Endothelial cell of umbilical vein (primary cell): ENCODE results near the gene ZNF816. TPM values are rescaled to one million over a fixed set of nuclear protein-coding genes. Genes with fewer than 3 reads are reported as not detected.

Source experiments
- BruUV-seq: library from RNA; stranded (reverse); fragments of 400-500 nt; replicated peaks from 2 replicates; lab custom pipeline; 2021; lab: Mats Ljungman, UMichigan
- CTCF ChIA-PET: fragments of 300-600, 350-600 bp; sonication (Branson Sonifier 250); formaldehyde crosslinking; loops from one replicate; lab custom pipeline; 2021; ENCODE audit warnings: antibody characterized with exemption, inconsistent platforms; lab: Charles Lee
- POLR2A ChIA-PET: fragments of 300-600, 350-600 bp; sonication (Branson Sonifier 250); formaldehyde crosslinking; loops from one replicate; lab custom pipeline; 2021; ENCODE audit warnings: antibody characterized with exemption, inconsistent platforms; lab: Charles Lee
- DNase-seq: peaks from one replicate; pipeline ENCODE4 v3.0.0-alpha.2; 2011; ENCODE audit warnings: low read depth, low spot score
- FAIRE-seq: peaks from 2 replicates; lab custom pipeline; 2011; peaks lifted over from hg19 to GRCh38; lab: Jason Lieb, UNC
- H2AFZ ChIP-seq: 2 replicates; pipeline ENCODE4 v1.6.0; 2012; ENCODE audit warnings: low read depth, low read length, control low read depth, inconsistent platforms
- H3K27ac ChIP-seq: 2 replicates; pipeline ENCODE4 v1.5.1; 2011; ENCODE audit warnings: low read depth, mild to moderate bottlenecking, control low read depth, low read length, moderate library complexity; ENCODE audit not compliant: insufficient read depth
- H3K27me3 ChIP-seq, 2 experiments: 2 replicates each; pipeline versions ENCODE4 v1.6.0 to v1.6.1; 2011; ENCODE audit warnings: low read length in 2 of 2, mixed read lengths in 1 of 2; ENCODE audit not compliant: control insufficient read depth in 2 of 2, insufficient read depth in 2 of 2
- H3K36me3 ChIP-seq, 2 experiments: 2 replicates in 1 of 2; 3 replicates in 1 of 2; pipeline ENCODE4 v1.5.1; 2011; ENCODE audit warnings: low read length in 2 of 2, mild to moderate bottlenecking in 1 of 2, moderate library complexity in 1 of 2; ENCODE audit not compliant: control insufficient read depth in 2 of 2, insufficient read depth in 2 of 2; ENCODE audit errors: extremely low read depth in 1 of 2
- H3K4me1 ChIP-seq: 3 replicates; pipeline ENCODE4 v1.5.1; 2011; ENCODE audit warnings: mild to moderate bottlenecking, low read length; ENCODE audit not compliant: control insufficient read depth, insufficient read depth; ENCODE audit errors: extremely low read depth
- H3K4me2 ChIP-seq: 2 replicates; pipeline ENCODE4 v1.6.1; 2011; ENCODE audit warnings: low read length, control low read depth, mixed read lengths; ENCODE audit not compliant: insufficient read depth
- H3K4me3 ChIP-seq, 3 experiments: fragments of 200-600 bp in 1 of 3; sonication (generic), shearing (Covaris generic) in 1 of 3; replicated peaks in 1 of 3; 2 replicates each; pipeline ENCODE4 v1.5.1; 2011 to 2016; ENCODE audit warnings: control low read depth in 3 of 3, low read length in 3 of 3, mild to moderate bottlenecking in 2 of 3, inconsistent platforms in 1 of 3, low read depth in 1 of 3, moderate library complexity in 1 of 3; ENCODE audit not compliant: insufficient read depth in 1 of 3
- H3K79me2 ChIP-seq: 2 replicates; pipeline ENCODE4 v1.6.0; 2012; ENCODE audit warnings: low read length, inconsistent platforms; ENCODE audit not compliant: control insufficient read depth, insufficient read depth
- H3K9ac ChIP-seq: replicated peaks from 2 replicates; pipeline ENCODE3; 2011; ENCODE audit warnings: low read length, control low read depth; ENCODE audit not compliant: insufficient read depth; ENCODE audit errors: extremely low read depth
- H3K9me1 ChIP-seq: replicated peaks from 3 replicates; pipeline ENCODE4 v1.6.0; 2011; ENCODE audit warnings: mild to moderate bottlenecking, low read length; ENCODE audit not compliant: control insufficient read depth, insufficient read depth; ENCODE audit errors: extremely low read depth
- H3K9me3 ChIP-seq: replicated peaks from 2 replicates; pipeline ENCODE4 v1.5.1; 2012; ENCODE audit warnings: low read length, inconsistent platforms; ENCODE audit not compliant: control insufficient read depth, insufficient read depth
- H4K20me1 ChIP-seq: replicated peaks from 2 replicates; pipeline ENCODE3; 2011; ENCODE audit warnings: mild to moderate bottlenecking, low read length; ENCODE audit not compliant: control insufficient read depth, insufficient read depth; ENCODE audit errors: extremely low read depth
- EZH2 ChIP-seq: IDR thresholded peaks from 2 replicates; pipeline ENCODE4 v1.6.1; 2012; ENCODE audit warnings: borderline replicate concordance, low read depth, mild to moderate bottlenecking, moderate library complexity, low read length, inconsistent platforms; ENCODE audit not compliant: severe bottlenecking
- FOS ChIP-seq: IDR thresholded peaks from 2 replicates; pipeline ENCODE4 v1.6.1; 2011; ENCODE audit warnings: mild to moderate bottlenecking, low read length, moderate library complexity, borderline replicate concordance; ENCODE audit not compliant: insufficient read depth
- GATA2 ChIP-seq: IDR thresholded peaks from 2 replicates; pipeline ENCODE4 v1.7.0; 2011; ENCODE audit warnings: low read depth, mild to moderate bottlenecking, moderate library complexity, mixed read lengths, low read length; ENCODE audit not compliant: insufficient read length, insufficient read depth
- JUN ChIP-seq: IDR thresholded peaks from 2 replicates; pipeline ENCODE4 v1.6.1; 2011; ENCODE audit warnings: borderline replicate concordance, low read depth; ENCODE audit not compliant: insufficient read length, insufficient read depth
- MYC ChIP-seq: IDR thresholded peaks from one replicate; pipeline ENCODE4 v1.6.1; 2011; ENCODE audit warnings: mild to moderate bottlenecking, low read depth, low read length
- POLR2A ChIP-seq: IDR thresholded peaks from 2 replicates; pipeline ENCODE4 v1.6.1; 2012; ENCODE audit warnings: low read depth, mild to moderate bottlenecking, control low read depth, low read length
- POLR2AphosphoS5 ChIP-seq: IDR thresholded peaks from 2 replicates; pipeline ENCODE4 v1.6.1; 2012; ENCODE audit warnings: low read depth, mild to moderate bottlenecking, control low read depth, low read length, moderate library complexity; ENCODE audit not compliant: insufficient read depth
- dilution Hi-C: fragments of 300-500 bp; cut with MboI; formaldehyde crosslinking; loops from one replicate; pipeline ENCODE4 v1.15.0; 2019; ENCODE audit warnings: low sequenced_read_pairs; ENCODE audit not compliant: extremely low pct_ligation_motif_present
- intact Hi-C: fragments of 100-400 bp; cut with micrococcal nuclease; formaldehyde crosslinking; loops from one replicate; pipeline ENCODE4 v1.10.0; 2022
- polyA plus RNA-seq, 4 experiments: library from polyadenylated mRNA; depleted of rRNA in 3 of 4; stranded (reverse) in 3 of 4; unstranded in 1 of 4; fragments of >200 nt; gene quantifications; 2 replicates each; pipeline versions ENCODE4 v1.2.1 to v1.2.3, GENCODE V29; 2011 to 2012; ENCODE audit warnings: missing spikeins in 1 of 4
- total RNA-seq: library from RNA; stranded (reverse); gene quantifications from 2 replicates; pipeline ENCODE4 v1.2.3, GENCODE V29; 2021
- TF ChIP-seq, protein P1 (sequence below): IDR thresholded peaks from 2 replicates; pipeline ENCODE4 v1.6.1; 2011; ENCODE audit not compliant: insufficient read depth, insufficient read length
- TF ChIP-seq, protein P2 (sequence below), 2 donors: IDR thresholded peaks; 1 replicate in 1 of 2; 2 replicates in 1 of 2; pipeline ENCODE4 v1.5.1; 2011; ENCODE audit warnings: low read length in 2 of 2, mild to moderate bottlenecking in 2 of 2, moderate library complexity in 2 of 2, control low read depth in 1 of 2, inconsistent platforms in 1 of 2, low read depth in 1 of 2; ENCODE audit not compliant: insufficient read depth in 1 of 2; ENCODE audit errors: extremely low read depth in 1 of 2

ZNF816 gene
- total and polyA plus RNA-seq, 2 donors (not counting 3 experiments of a cell fraction or from before 2014, with no cell fraction given), result 1.8 to 4.9 TPM

DNA sequence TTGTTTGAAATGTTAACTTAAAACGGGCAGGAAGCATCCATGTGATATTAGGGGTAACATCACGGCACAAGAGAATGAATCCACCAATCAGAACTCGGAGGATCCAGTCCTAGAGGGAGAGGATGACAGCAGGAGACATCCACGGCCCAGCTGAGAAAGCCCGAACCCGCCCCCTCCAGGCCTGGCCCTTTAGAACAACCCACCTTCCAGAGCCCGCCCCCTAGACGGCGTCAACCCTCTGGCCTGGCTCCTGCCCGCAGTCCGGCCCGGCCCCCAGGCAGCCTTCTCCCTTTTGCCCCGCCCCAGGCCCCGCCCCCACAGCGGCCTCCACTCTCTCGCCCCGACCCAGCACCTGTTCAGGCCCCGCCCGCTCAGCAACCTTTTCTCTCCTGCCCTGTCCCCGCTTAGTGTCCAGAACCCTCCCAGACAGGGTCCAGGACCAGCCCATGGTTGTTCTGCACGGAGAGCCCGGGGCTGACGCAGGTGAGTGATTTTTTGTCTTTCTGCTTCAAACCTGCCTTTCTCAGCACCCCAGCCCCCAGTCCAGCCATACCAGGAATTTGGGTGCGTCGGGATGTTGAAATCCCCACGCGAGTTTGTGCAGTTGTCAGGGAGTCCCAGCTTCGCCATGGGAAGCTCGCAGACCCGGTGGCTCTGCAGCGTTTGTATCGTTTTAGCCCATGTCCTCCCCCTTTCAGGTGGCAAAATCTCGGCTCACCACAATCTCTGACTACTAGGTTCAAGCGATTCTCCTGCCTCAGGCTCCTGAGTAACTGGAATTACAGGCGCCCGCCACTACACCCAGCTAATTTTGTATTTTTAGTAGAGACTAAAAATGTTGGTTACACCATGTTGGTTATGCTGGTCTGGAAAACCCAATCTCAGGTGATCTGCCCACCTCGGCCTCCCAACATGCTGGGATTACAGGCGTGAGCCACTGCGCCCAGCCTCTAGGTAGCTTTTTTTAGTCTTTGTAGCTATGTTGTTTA lies 16.1 kb downstream of the ZNF816 start:
- ChIA-PET CTCF (no interaction called here), POLR2A (no interaction called here)
- no peaks in the 10 kb centered on the region for H3K4me1 ChIP-seq
- H3K79me2 ChIP-seq, result no peaks in the 10 kb centered on the region
- no peaks in the 10 kb centered on the region for H3K27me3 ChIP-seq
- no peak overlapping the region for H3K9ac ChIP-seq
- no peak overlapping the region for H3K27ac ChIP-seq
- DNase-seq, result peak; percentile 15
- intact Hi-C loops, result no loop called here
- H3K9me1 ChIP-seq, result no peaks in the 10 kb centered on the region
- H3K9me3 ChIP-seq, result peaks cover 3% of the 10 kb centered on the region
- BruUV-seq, result no TSS peak
- no peak overlapping the region for H2AFZ ChIP-seq
- H4K20me1 ChIP-seq, result no peaks in the 10 kb centered on the region
- H3K36me3 ChIP-seq, result peaks cover 2 to 4% of the 10 kb centered on the region in 2 experiments
- dilution Hi-C loops, result no loop called here
- TF ChIP-seq POLR2A (no peak), JUN (no peak)
- H3K4me2 ChIP-seq, result no peak overlapping the region
- no peak for FAIRE-seq
- no peak overlapping the region for H3K4me3 ChIP-seq

DNA sequence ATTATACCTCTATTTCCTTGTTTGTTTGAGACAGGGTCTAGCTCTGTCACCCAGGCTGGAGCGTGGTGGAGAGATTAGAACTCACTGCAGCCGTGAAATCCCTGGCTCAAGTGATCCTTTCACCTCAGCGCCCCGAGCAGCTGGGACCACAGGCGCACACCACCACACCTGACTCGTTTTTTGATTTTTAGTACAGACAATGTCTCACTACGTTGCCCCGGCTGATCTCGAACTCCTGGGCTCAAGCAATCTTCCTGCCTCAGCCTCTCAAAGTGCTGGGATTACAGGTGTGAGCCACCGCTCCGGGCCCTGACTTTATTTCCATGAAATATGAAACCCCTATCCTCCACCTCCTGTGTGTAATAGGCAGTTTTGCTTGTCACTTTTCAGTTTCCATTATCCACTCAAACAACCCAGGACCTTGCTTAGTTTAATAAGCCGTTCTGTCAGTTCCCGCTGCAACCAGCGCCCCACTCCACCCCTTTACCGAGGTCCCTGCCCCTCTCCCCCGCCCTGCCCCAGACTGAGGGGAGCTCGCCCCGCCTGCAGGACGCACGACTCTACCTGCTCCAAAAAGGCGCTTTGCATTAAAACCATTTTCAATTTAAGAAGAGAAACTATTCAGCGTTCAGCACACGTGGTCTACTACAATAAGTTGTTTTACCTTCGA lies 16.9 kb downstream of the ZNF816 start:
- TF ChIP-seq JUN (no peak), POLR2A (no peak), EZH2 (no peak), MYC (no peak), POLR2AphosphoS5 (no peak), FOS (no peak), GATA2 (no peak)
- TF ChIP-seq, protein P1, sequence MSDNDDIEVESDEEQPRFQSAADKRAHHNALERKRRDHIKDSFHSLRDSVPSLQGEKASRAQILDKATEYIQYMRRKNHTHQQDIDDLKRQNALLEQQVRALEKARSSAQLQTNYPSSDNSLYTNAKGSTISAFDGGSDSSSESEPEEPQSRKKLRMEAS, result no peak
- TF ChIP-seq, protein P2, sequence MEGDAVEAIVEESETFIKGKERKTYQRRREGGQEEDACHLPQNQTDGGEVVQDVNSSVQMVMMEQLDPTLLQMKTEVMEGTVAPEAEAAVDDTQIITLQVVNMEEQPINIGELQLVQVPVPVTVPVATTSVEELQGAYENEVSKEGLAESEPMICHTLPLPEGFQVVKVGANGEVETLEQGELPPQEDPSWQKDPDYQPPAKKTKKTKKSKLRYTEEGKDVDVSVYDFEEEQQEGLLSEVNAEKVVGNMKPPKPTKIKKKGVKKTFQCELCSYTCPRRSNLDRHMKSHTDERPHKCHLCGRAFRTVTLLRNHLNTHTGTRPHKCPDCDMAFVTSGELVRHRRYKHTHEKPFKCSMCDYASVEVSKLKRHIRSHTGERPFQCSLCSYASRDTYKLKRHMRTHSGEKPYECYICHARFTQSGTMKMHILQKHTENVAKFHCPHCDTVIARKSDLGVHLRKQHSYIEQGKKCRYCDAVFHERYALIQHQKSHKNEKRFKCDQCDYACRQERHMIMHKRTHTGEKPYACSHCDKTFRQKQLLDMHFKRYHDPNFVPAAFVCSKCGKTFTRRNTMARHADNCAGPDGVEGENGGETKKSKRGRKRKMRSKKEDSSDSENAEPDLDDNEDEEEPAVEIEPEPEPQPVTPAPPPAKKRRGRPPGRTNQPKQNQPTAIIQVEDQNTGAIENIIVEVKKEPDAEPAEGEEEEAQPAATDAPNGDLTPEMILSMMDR (IDR thresholded peaks at IDR 0.05; ENCODE audit: extremely low read depth in 1 of 2, insufficient read depth in 1 of 2, low read depth in 1 of 2, low read length in 2 of 2), result no peak
- H2AFZ ChIP-seq, result no peak overlapping the region
- ChIA-PET CTCF (no interaction called here), POLR2A (no interaction called here)
- no peaks in the 10 kb centered on the region for H3K27me3 ChIP-seq
- DNase-seq (no peak), FAIRE-seq (no peak)
- no peaks in the 10 kb centered on the region for H3K79me2 ChIP-seq
- H3K36me3 ChIP-seq, result peaks cover 0 to 2% of the 10 kb centered on the region in 2 experiments
- no peaks in the 10 kb centered on the region for H3K4me1 ChIP-seq
- no peaks in the 10 kb centered on the region for H4K20me1 ChIP-seq
- H3K4me3 ChIP-seq, result no peak overlapping the region
- no peaks in the 10 kb centered on the region for H3K9me1 ChIP-seq
- H3K9ac ChIP-seq, result no peak overlapping the region
- dilution Hi-C loops, result no loop called here
- no TSS peak for BruUV-seq
- no peak overlapping the region for H3K27ac ChIP-seq
- intact Hi-C loops, result no loop called here
- no peak overlapping the region for H3K4me2 ChIP-seq
- peaks cover 3% of the 10 kb centered on the region for H3K9me3 ChIP-seq
